ENCODE results near the gene SERPINB4. TPM values are rescaled to one million over a fixed set of nuclear protein-coding genes. Genes with fewer than 3 reads are reported as not detected.

Gene SERPINB4
- total RNA-seq, 1 donor from 2014 or later, result not detected

DNA sequence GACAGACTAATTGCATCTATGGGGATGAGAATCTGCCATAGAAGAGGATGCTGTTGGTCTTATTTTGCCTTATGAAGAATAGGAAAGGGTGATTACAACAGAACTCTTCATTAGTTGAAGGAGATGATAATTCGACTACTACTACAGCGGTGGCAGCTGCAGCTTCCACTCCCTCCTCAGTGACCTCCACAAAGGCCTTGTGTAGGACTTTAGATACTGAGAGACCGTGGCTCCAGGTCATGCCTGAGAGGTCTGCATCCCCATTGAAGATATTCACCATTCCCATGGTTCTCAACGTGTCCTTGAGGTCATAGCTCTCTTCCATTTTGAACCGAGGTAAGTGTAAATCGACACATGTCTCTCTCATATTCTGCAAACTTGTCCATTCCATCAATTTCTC lies 6.4 kb downstream of the SERPINB4 start:
- no peak for DNase-seq (ENCODE audit: extremely low read depth, low read depth, low spot score)

DNA sequence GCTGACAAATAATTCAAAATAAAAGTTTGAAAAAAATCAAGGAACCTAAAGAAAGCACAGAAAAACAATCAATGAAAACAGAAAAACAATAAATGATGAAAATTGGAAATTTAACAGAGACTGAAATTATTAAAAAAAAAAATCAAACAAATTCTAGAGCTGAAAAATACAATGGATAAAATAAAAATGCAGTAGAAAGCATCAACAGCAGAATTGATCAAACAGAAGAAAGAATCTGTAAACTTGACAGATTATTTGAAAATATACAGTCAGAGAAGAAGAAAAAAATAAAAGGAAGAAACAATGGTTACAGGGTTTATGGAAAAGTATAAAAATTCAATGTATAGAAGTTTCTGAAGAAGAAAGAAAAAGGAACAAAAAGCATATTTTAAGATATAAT lies 16.2 kb downstream of the SERPINB4 start:
- no peak for DNase-seq (ENCODE audit: extremely low read depth, low read depth, low spot score)

DNA sequence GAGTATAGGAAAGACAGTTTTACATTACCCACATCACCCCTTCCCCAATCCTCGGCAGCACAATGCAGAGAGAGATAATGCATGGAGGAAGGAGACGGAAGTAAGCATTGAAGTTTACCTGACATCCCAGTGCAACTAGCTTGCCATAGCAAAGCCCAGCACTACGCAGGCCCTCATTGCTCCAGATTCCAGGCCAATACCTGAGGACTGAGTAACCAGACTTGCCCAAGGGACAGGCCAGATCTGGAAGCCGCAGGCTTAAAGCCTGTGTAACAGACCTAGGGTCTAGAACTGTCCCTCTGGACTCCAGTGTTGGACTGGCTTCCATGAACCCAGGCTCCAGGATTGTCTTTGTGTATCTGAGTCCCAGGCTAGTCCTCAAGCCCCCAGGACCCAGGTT lies 17.6 kb downstream of the SERPINB4 start:
- no peak for DNase-seq (ENCODE audit: extremely low read depth, low read depth, low spot score)

DNA sequence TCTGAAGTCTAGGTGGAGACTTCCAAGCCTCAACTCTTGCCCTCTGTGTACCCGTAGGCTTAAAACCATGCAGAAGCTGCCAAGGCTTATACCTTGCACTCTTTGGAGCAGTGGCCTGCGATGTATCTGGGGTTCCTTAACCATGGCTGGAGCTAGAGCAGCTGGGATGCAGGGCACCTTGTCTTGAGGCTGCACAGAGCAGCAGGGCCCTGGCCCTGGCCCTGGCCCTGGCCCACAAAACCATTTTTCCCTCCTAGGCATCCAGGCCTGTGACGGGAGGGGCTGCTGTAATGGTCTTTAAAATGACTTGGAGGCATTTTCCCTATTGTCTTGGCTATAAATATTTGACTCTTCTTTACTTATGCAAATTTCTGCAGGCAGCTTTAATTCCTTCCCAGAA lies 19.2 kb downstream of the SERPINB4 start:
- DNase-seq (ENCODE audit: extremely low read depth, low read depth, low spot score), result no peak

DNA sequence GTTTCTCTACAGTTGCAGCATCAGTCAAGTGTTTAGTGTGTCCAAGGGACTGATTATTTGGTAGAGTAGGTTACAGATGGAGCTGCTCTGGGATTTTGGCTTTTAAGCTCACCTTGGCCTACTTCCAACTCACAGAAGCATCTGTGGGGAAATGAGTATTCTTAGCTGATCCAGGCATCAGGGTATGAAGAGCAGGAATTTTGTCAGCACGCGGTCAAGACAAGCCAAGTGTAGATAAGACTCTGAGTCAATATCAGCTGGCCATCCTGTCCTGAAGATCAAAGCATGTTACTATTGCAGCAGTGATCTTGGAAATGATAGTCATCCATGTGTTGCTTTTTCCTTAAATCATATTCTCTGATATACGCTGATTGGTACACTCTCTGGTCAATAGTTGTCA lies 24.4 kb downstream of the SERPINB4 start:
- no peak for DNase-seq (ENCODE audit: extremely low read depth, low read depth, low spot score)

DNA sequence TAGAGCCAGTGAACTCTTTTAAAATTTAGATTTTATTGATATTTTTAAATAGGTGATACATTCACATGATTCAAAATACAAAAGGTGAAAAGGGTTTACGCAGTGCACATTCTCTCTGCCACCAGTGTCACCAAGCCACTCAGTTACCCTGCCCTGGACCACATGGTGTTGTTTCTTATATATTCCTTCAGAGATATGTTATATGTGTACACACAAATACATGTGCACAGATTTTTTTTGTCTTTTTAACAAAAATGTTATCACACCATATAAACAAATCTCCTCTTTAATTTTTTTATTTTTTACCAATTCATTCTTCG lies 26.2 kb downstream of the SERPINB4 start:
- no peak for DNase-seq (ENCODE audit: extremely low read depth, low read depth, low spot score)

DNA sequence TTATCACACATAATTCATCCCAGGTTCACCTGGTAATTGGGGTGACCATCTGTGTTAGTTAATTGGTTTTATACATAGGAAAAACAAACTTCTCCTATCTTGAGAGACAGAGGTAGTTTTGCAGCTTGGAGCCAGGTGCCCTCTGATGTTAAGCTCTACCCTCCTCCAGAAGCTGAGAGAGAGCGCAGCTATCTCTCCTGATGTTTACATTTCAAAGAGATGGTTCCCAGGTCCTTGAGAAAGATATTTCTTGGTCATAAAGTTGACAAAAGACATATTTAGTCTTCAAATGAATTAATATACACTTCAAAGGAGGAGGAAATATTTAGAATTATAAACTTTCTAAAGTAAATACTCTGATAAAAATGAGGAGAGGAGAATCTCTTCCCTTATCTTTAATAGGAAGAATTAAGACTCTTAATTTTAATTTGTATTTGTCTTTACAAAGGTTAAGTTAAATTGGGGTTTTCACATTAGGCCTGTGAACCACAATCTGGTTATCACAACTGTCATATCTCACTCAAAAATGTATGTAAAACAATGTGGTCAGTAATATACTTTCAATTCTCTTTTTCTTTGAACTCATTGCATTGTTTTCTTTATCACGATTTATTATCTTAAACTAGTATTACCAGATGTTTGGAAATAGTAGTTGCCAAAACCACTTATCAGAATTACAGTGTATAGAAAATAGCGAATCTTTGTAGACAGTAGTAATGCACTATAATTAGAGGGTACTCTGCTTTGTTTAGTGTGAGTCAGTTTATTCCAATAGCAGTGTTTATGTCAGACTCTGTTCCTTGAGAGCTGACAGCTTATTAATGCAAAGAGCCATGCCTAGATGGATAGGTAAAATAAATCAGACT lies 26.8 kb downstream of the SERPINB4 start:
- no peak for DNase-seq (ENCODE audit: extremely low read depth, low read depth, low spot score)

DNA sequence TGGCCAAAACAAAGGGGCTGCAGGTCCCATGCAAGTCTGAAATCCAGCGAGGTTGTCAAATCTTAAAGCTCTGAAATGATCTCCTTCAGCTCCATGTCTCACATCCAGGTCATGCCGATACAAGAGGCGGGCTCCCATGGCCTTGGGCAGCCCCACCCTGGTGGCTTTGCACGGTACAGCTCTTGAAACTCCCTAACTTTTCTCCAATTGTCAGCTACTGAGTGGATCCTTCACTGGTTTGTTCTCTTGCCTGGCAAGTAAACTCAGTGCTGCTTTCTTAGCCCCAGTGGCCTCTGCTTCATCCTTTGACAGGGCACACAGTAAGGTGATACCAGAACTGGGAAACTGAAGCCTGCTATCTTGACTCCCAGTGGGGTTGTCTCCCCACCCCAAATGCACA lies 30.6 kb downstream of the SERPINB4 start:
- DNase-seq (ENCODE audit: extremely low read depth, low read depth, low spot score), result no peak

DNA sequence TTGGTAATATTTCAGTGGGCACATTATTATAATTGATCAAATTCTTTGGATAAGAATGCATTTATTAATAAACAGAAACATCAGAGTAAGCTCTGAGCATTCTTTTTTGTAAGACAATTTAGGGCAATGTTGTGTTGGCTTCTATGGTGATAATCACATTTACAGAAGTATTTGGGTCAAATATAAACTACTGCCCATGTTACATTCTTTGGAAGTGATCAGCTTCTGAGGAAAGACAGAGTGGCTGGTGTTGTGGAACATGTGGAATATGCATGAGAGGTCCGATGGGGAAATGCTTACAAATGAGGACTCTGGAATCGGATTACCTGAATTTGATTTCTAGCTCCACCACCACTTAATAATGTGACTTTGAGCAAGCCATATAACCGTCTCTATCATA lies 37.5 kb downstream of the SERPINB4 start:
- no peak for DNase-seq (ENCODE audit: extremely low read depth, low read depth, low spot score)

DNA sequence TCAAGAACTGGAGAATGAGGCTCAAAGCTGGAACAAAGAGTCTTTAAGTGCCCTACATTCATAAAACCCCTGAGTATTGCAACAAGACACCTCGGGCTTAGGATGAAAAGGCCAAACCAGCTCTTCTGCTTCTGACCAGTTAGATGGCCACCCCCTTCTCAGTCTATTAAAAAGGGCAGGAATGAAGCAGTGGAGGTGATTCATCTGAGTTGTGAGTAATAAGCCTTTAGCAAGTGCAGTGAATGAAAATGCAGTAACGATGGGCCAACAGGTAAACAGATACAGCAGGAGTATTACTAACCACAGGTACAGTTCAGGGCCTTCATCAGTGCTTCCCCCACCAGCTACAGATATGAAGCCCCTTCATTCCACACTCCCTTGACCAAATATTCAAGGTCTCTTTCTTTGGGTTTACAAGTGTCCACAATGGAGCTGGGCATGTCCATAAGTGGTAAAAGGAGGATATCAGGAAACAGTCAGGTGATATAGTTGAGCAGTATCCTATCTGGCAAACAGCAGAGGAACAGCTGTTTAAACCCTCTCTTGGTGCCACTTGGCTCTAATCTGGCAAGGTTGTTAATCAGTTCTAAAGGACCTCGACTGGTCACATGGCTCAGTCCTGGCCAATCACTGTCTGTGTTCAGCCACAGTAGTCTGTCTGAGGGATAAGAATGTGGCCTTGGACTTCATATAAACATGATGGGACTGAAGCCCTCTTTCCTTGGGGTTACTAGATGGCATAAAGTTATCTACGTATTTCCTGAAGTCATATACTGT lies 39.1 kb downstream of the SERPINB4 start:
- DNase-seq (ENCODE audit: extremely low read depth, low read depth, low spot score), result no peak

DNA sequence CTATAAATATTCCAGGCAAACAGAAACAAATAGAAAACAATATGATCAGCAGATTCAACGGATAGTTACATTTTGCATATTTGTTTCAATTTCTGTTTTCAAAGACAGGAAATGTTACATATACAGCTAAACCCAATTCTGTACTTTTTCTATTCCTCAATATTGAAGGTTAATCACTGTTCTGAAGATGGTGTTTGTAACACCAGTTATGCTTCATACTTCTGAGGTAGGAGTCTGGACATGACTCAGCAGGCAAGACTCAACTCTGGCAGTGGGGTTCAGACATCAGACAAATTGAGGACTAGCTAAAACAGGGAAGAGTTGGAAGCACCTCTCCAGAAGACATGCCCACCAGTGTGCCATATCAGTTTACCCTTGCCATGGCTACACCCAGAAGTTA lies 40.3 kb downstream of the SERPINB4 start:
- no peak for DNase-seq (ENCODE audit: extremely low read depth, low read depth, low spot score)

DNA sequence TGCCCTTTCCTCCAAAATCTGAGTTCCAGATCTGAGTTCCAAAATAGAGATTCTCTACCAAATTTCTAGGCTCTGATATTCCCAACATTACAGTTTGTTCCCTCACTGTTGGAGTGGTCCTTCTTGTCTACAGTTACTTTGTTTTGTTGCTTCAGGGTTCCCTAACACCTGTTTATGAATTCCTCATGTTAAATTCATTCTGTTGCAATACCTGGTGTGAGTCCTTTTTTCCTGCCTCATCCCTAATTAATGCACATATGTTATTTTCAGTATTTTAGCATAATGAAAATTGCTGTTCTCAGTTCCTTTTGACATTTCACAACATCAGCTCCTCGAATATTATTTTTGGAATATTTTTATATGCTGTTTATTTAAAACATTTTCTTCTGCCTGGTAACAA lies 40.7 kb downstream of the SERPINB4 start:
- DNase-seq (ENCODE audit: extremely low read depth, low read depth, low spot score), result no peak

DNA sequence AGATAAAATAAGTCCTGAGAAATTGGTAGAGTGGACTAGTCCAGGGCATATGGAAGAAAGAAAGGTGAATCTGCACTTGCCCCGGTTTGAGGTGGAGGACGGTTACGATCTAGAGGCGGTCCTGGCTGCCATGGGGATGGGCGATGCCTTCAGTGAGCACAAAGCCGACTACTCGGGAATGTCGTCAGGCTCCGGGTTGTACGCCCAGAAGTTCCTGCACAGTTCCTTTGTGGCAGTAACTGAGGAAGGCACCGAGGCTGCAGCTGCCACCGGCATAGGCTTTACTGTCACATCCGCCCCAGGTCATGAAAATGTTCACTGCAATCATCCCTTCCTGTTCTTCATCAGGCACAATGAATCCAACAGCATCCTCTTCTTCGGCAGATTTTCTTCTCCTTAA lies 47.1 kb downstream of the SERPINB4 start:
- no peak for DNase-seq (ENCODE audit: extremely low read depth, low read depth, low spot score)

DNA sequence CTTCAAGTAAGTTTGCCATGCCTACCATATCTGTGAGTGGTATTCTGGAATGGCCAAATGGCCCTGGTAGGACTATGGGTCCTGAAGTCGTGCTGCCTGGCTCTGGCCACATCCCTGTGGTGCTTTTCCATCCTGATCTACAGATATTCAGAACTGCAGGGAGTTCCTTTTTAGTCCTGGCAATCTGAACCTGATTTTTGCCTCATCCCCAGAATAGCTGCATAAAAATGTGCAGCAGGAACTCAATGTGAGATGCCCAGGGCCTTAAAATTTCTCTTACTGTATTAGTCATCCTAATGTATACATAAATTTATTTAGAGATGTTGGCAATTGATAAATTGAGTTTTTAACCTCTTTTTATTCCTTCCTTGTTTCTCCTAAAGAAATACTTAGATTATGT lies 51.6 kb downstream of the SERPINB4 start:
- no peak for DNase-seq (ENCODE audit: extremely low read depth, low read depth, low spot score)

DNA sequence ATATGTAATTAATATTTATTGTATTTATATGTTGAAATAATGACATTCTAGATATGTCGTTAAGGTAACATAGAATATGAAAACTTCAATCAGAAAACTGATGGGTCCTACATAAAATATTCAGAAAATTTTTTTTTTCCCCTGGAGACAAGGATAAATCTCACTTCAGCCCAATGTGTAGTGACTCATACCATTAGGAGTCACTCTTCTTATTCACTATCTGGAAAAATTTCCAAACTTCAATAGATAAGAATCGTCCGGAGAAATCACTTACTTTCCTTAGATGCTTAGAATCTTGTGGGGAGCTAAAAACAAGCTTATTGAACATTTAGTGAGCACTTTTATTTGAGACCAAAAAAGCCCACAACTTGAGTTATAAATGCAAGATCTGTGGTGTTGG lies 52.3 kb downstream of the SERPINB4 start:
- no peak for DNase-seq (ENCODE audit: extremely low read depth, low read depth, low spot score)

DNA sequence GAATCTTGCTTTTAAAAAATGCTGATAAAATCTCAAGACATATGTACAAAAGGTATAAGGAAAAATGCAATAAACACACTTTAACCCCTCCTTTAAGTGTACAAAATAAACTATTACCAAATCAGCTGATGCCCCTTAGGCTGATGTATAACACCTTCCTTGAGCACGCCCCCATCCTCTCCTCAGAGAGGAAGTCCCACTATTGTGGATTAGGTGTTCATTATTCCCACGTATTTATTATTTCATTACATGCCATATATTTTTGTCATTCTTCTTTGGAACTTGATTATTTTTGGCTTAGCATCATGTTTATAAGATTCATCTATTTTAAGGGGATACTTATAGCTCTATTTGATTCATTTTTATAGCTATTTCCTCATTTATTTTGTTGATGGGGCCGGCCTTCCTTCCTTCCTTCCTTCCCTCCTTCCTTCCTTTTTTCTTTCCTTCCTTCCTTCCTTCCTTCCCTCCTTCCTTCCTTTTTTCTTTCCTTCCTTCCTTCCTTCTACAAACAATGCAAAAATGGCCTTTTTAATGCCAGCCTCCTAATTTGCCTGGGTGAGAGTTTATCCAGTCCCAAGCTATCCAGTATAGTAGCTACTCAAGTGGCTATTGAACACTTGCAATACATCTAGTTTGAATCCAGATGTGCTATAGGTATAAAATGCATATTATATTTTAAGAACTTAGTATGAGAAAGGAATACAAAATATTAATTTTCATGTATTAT lies 52.9 kb downstream of the SERPINB4 start:
- DNase-seq (ENCODE audit: extremely low read depth, low read depth, low spot score), result no peak

DNA sequence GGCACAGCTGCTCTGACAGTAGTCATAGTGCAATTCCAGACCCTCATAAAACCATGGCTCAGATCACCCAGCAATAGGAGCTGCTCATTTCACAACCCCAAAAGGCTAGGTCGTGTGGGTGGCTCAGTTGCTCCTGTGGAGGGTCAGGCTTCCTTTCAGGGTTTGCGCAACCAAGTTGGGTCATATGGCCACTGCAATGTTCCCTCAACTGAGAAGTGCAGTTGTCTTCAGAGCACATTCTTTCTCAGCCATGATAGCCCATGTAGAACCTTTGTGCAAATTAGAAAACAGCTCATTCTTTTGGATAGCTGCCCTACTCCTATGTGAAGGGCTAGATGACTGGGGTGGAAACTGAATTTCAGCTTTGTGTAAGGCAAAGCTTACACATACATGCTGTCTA lies 53.7 kb downstream of the SERPINB4 start:
- DNase-seq (ENCODE audit: extremely low read depth, low read depth, low spot score), result no peak

DNA sequence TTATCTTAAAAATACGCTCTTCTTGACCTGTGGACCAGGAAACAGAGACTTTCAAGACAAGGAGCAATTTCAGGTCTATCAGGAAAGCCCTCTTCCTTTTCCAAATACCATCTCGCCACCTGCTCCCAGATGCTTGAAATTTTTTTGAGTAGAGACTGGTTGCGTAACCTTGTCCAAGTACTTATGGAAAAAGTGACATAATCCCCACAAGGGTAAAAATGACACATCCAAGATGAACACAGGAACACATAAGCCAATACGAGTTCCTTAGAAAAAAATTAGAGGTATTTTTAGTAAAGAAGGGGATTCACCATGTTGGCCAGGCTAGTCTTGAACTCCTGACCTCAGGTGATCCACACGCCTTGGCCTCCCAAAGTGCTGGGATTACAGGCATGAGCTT lies 55.1 kb downstream of the SERPINB4 start:
- DNase-seq (ENCODE audit: extremely low read depth, low read depth, low spot score), result no peak

Data from glomerular endothelial cell (primary cell).